Measurements from ENCODE around the gene FHDC1.

DNA sequence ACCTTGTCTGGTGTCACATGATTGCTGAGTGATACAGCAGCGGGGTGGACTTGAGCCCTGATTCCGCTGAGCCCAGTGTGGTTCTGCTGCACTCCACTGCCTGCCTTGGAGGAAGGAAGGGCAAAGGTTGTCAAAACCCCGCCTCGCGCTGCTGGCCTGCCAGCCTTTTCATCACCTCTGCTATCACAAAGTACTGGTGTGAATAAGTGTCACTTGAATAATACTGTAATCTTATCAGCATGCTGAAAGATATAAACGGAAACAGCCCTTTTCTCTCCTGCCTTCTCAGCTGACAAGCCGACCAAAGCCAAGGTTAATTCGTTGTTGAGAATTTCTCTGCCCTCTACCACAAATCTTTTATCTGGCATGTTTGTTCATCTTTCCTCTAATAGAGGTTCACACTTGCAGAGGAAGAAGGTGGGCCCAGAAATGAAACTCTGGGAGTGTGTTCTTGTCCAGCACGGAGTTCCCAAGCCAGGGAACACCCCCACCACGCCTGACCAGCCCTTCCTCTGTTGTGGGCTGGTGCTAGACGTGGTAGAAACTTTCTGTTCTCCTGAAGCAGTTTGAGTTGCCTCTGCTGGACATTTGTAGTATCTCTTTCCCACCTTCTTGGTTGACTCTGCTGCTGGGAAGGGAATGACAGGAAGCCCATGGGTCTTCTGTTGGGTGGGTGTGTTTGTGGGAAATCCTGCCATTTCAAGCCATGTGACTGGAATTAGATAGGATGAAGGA lies 21.5 kb downstream of the FHDC1 start:
- TF ChIP-seq POLR2A (IDR thresholded peaks at IDR 0.05) (no peak), CTCF (IDR thresholded peaks at IDR 0.05) (peak in 1 of 12 donors; percentile 9)
